D721Med (cell line): ENCODE results near the gene MRPL14.
A peak's percentile ranks its signal among the peaks of the same experiment; 100 is the strongest.

Source experiments
- DNase-seq: peaks from one replicate; pipeline ENCODE4 v3.0.0; 2011; ENCODE audit warnings: low spot score; ENCODE audit not compliant: insufficient read length
- FAIRE-seq: peaks from 2 replicates; lab custom pipeline; 2011; peaks lifted over from hg19 to GRCh38; lab: Jason Lieb, UNC
- CTCF ChIP-seq: IDR thresholded peaks from 2 replicates; pipeline ENCODE4 v1.5.1; 2012; ENCODE audit warnings: mild to moderate bottlenecking, control low read depth; ENCODE audit not compliant: insufficient read depth; ENCODE audit errors: missing control alignments

Gene MRPL14

GRCh38 chr6:44156494-44157151, 29.4 kb upstream of the MRPL14 start:
- FAIRE-seq (no peak), DNase-seq (no peak)
- no peak for TF ChIP-seq CTCF

DNA sequence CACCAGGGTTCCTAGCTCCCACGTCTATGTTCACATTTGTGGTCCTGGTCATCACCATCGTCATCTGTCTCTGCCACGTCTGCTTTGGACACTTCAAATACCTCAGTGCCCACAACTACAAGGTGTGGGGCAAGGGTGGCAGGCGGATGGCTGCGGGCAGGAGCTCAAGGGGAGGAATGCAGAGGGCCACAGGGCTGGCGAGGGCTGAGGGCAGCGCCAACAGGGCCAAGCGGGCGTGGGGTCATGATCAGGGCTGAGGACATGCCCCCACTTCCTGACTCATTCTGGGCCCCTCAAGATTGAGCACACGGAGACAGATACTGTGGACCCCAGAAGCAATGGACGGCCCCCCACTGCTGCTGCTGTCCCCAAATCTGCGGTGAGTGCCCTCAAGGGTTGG, 26.8 kb upstream of the MRPL14 start:
- no peak for FAIRE-seq
- DNase-seq, result no peak
- no peak for TF ChIP-seq CTCF

DNA sequence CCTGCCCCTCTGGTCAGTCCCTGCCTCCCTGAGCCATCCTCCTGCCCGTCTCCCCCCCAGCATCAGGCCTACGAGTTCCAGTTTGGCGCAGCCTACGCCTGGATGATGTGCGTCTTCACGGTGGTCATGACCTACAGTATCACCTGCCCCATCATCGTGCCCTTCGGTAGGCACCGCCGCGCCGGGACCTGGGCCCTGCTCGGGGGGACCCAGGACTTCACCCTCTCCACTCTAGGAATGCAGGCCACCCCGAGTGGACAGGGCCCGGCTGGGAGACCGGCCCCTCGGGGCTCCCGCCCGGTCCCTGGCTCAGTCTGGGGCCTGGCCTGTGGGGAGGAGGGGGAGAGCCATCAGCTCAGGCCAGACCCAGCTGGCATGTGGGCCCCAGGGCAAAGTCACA, 25.3 kb upstream of the MRPL14 start:
- DNase-seq, result no peak
- FAIRE-seq, result no peak
- TF ChIP-seq CTCF, result no peak

DNA sequence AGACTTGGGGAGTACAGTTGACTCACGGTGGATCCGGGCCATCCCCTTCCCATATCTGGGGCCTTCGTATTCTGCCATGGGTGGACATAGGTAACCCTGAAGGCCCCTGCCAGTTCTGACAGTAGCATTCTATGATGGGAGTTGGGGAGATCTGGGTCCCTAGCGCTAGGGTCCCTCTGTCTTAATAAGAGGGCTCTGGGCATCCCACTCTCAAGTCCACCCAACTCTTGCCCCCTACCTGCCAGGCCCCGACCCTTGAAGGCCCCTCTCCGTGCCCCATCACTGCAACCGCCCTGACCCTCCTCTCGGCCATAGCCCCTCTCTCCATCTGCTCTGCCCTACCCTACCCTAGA, 24.8 kb upstream of the MRPL14 start:
- TF ChIP-seq CTCF, result no peak
- no peak for FAIRE-seq
- DNase-seq, result no peak

DNA sequence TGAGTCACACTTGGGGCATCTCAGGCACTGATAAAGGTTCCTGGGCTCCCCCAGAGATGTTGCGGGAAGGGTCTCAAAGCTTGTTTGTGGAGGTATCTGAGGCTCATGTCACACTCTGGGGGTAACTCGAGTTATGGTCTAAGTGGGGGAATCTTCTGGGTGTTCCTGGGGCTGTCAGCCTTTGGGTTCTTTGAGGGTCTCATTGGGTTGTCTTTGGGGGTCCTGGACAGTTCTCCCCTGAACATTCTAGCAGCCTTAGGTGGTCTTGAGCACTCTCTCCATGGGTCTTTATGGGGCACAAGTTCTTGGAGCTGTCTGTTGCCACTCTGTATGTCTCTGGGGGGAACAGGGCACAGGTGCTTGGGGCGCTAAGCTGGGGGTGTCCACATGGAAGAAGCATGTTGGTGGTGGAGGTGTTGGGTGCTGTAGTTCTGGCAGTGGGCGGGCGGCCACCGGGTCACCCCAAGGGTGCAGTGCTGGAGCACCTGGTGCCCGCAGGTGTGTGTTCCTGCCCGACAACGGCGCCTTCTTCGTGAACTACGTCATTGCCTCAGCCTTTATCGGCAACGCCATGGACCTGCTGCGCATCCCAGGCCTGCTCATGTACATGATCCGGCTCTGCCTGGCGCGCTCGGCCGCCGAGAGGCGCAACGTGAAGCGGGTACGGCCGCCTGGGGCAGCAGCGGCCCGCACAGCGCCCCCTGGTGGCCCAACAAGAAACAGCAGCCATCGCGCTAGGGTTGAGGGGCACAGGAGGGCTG, 24.3 kb upstream of the MRPL14 start:
- DNase-seq (peak; percentile 78), FAIRE-seq (no peak)
- TF ChIP-seq CTCF, result peak; percentile 87

- TF ChIP-seq CTCF, result no peak
- FAIRE-seq (no peak), DNase-seq (no peak)
These were observed 23.2 kb upstream of the MRPL14 start for GRCh38 chr6:44150317-44150917.
